ENCODE data around the gene MPPED1. TPM values are rescaled to one million over a fixed set of nuclear protein-coding genes. Genes with fewer than 3 reads are reported as not detected.

MPPED1 gene
- polyA plus RNA-seq, 1 of the 3 experiments (the other 2 are of a cell fraction): 0.03 TPM

DNA sequence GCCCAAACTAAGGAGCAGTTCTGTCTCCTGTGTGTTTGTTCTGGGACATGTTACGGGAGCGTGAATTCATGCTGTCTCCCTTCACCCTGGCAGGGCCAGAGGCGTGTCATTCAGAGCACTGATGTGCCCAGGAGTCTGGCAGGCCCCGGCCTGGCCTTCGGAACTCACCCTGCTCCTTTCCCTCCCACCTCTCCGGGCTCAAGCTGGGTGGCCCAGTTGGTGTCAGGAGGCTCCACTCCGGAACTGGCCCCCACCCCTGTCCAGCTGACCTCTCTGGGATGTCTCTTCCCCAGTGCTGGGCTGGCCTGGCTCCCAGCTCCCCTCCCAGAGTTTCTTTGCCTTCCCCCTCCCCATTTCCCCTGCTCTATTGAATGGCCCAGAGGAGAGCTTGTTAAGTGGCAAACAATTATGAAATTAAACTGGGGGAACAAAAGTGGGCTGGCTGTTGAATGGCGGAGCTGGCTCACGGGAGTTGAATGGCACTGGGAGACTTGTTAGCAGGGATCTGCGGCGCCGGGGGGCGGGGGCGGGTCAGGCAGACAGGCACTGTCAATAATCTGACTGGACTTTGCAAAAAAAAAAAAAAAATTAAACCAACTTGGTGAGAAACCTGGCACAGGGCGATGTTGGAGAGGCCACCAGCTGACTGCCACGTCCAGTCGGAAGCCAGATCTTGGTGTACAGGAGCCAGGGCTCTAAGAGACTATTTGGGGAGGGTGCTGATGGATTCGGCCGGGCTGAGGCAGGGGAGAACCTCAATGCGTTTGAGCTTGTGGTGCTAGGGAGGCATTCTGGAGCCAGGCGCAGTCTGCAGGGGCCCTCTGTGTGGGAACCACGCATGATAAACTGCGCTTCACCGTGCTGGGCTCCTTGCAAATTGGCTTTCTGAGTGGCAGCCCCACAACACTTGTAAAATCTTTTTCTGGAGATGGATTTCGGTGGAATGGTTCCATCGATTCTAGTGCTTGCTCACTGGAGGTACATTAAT is 1.3 kb downstream of the MPPED1 start:
- no peaks in the 10 kb centered on the region for H3K36me3 ChIP-seq (replicated peaks in 1 of 2; ENCODE audit: control insufficient read depth in 1 of 2, insufficient read depth in 2 of 2, low read length in 1 of 2)
- no peak overlapping the region for H3K4me3 ChIP-seq (ENCODE audit: low read depth in 2 of 2, low read length in 1 of 2)
- no peaks in the 10 kb centered on the region; a peak in 1 of 4 replicates for H3K4me1 ChIP-seq (ENCODE audit: control insufficient read depth in 1 of 2, insufficient read depth in 2 of 2, low read depth in 1 of 2, low read length in 1 of 2)
- H2AFZ ChIP-seq (ENCODE audit: low read depth): no peak overlapping the region
- no peak overlapping the region for H3K27ac ChIP-seq (ENCODE audit: low read depth in 2 of 2, low read length in 1 of 2)
- H3K4me2 ChIP-seq: no peak overlapping the region
- CTCF ChIA-PET: interaction anchor here (1.1 kb wide), 1 partner anchor 27 kb away, joined by 3 read pairs; no protein-coding TSS in a partner anchor
- H3K9me3 ChIP-seq: no peaks in the 10 kb centered on the region
- H4K20me1 ChIP-seq (ENCODE audit: insufficient read depth): no peaks in the 10 kb centered on the region
- no peaks in the 10 kb centered on the region for H3K9me2 ChIP-seq
- POLR2A ChIA-PET: no interaction called here
- H3K9ac ChIP-seq: no peak overlapping the region
- TF ChIP-seq POLR2AphosphoS5 (IDR thresholded peaks at IDR 0.05; ENCODE audit: low read depth, low read length) (no peak), MXI1 (IDR thresholded peaks at IDR 0.05; ENCODE audit: low read depth, low read length) (no peak), SIN3A (IDR thresholded peaks at IDR 0.05; ENCODE audit: borderline replicate concordance, low read depth, low read length) (no peak)
- TF ChIP-seq, protein P1, sequence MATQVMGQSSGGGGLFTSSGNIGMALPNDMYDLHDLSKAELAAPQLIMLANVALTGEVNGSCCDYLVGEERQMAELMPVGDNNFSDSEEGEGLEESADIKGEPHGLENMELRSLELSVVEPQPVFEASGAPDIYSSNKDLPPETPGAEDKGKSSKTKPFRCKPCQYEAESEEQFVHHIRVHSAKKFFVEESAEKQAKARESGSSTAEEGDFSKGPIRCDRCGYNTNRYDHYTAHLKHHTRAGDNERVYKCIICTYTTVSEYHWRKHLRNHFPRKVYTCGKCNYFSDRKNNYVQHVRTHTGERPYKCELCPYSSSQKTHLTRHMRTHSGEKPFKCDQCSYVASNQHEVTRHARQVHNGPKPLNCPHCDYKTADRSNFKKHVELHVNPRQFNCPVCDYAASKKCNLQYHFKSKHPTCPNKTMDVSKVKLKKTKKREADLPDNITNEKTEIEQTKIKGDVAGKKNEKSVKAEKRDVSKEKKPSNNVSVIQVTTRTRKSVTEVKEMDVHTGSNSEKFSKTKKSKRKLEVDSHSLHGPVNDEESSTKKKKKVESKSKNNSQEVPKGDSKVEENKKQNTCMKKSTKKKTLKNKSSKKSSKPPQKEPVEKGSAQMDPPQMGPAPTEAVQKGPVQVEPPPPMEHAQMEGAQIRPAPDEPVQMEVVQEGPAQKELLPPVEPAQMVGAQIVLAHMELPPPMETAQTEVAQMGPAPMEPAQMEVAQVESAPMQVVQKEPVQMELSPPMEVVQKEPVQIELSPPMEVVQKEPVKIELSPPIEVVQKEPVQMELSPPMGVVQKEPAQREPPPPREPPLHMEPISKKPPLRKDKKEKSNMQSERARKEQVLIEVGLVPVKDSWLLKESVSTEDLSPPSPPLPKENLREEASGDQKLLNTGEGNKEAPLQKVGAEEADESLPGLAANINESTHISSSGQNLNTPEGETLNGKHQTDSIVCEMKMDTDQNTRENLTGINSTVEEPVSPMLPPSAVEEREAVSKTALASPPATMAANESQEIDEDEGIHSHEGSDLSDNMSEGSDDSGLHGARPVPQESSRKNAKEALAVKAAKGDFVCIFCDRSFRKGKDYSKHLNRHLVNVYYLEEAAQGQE (IDR thresholded peaks at IDR 0.05; ENCODE audit: low read depth, low read length): no peak
- TF ChIP-seq, protein P2, sequence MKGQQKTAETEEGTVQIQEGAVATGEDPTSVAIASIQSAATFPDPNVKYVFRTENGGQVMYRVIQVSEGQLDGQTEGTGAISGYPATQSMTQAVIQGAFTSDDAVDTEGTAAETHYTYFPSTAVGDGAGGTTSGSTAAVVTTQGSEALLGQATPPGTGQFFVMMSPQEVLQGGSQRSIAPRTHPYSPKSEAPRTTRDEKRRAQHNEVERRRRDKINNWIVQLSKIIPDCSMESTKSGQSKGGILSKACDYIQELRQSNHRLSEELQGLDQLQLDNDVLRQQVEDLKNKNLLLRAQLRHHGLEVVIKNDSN (IDR thresholded peaks at IDR 0.05; ENCODE audit: borderline replicate concordance, low read depth): no peak
- no peak for DNase-seq
- H3K27me3 ChIP-seq (ENCODE audit: insufficient read depth): no peaks in the 10 kb centered on the region
- WGBS (ENCODE audit: low lambda C conversion rate): 67% methylated on average over 8 of the region's 26 CpGs
- no peaks in the 10 kb centered on the region for H3K79me2 ChIP-seq (ENCODE audit: insufficient read depth)
- H3F3A ChIP-seq (replicated peaks; ENCODE audit: insufficient read depth): no peaks in the 10 kb centered on the region

DNA sequence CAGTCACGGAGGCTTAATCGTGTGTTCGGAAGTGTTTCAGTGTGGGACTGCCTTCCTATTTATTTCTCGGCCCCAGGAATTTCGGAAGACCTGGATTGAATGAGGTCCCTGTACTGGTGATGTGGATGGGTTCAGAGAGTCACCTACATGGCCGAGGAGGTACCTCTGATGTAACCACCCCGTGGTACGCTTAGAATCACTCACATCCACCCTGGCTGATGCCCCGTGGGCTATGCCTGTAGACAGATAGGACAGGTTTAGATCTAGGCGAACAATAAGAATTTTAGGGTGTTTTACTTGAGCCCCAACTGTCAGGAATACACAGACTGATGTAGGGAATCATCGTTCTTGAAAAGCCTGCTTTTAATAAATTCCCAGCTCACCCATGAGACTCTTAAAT is 2.0 kb downstream of the MPPED1 start:
- Histone ChIP-seq H3K27ac (ENCODE audit: low read depth in 2 of 2, low read length in 1 of 2) (no peak overlapping the region), H2AFZ (ENCODE audit: low read depth) (no peak overlapping the region), H3K4me2 (no peak overlapping the region), H3K9ac (no peak overlapping the region), H3K9me2 (no peaks in the 10 kb centered on the region), H3K27me3 (ENCODE audit: insufficient read depth) (no peaks in the 10 kb centered on the region), H3K4me1 (ENCODE audit: control insufficient read depth in 1 of 2, insufficient read depth in 2 of 2, low read depth in 1 of 2, low read length in 1 of 2) (no peaks in the 10 kb centered on the region; a peak in 1 of 4 replicates), H3K36me3 (replicated peaks in 1 of 2; ENCODE audit: control insufficient read depth in 1 of 2, insufficient read depth in 2 of 2, low read length in 1 of 2) (no peaks in the 10 kb centered on the region), H4K20me1 (ENCODE audit: insufficient read depth) (no peaks in the 10 kb centered on the region), H3K4me3 (ENCODE audit: low read depth in 2 of 2, low read length in 1 of 2) (no peak overlapping the region), H3K9me3 (no peaks in the 10 kb centered on the region), H3F3A (replicated peaks; ENCODE audit: insufficient read depth) (no peaks in the 10 kb centered on the region), H3K79me2 (ENCODE audit: insufficient read depth) (no peaks in the 10 kb centered on the region)
- 70% methylated on average over 7 of the region's 11 CpGs for WGBS (ENCODE audit: low lambda C conversion rate)
- no peak for DNase-seq
- ChIA-PET CTCF (interaction anchor here (1.1 kb wide), 1 partner anchor 27 kb away, joined by 3 read pairs; no protein-coding TSS in a partner anchor), POLR2A (no interaction called here)
- TF ChIP-seq EZH2phosphoT487 (IDR thresholded peaks at IDR 0.05; ENCODE audit: borderline replicate concordance, low read depth): no peak
- TF ChIP-seq GATA2 (CRISPR knock-in tag; IDR thresholded peaks at IDR 0.05): no peak
- TF ChIP-seq CHD2 (IDR thresholded peaks at IDR 0.05; ENCODE audit: low read length, partially characterized antibody): no peak
- TF ChIP-seq TCF12 (IDR thresholded peaks at IDR 0.05): no peak
- TF ChIP-seq, protein P3, sequence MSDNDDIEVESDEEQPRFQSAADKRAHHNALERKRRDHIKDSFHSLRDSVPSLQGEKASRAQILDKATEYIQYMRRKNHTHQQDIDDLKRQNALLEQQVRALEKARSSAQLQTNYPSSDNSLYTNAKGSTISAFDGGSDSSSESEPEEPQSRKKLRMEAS (IDR thresholded peaks at IDR 0.05; ENCODE audit: low read depth): no peak
- TF ChIP-seq, protein P4, sequence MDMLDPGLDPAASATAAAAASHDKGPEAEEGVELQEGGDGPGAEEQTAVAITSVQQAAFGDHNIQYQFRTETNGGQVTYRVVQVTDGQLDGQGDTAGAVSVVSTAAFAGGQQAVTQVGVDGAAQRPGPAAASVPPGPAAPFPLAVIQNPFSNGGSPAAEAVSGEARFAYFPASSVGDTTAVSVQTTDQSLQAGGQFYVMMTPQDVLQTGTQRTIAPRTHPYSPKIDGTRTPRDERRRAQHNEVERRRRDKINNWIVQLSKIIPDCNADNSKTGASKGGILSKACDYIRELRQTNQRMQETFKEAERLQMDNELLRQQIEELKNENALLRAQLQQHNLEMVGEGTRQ (IDR thresholded peaks at IDR 0.05; ENCODE audit: borderline replicate concordance, low read depth, low read length): no peak
- TF ChIP-seq JUND (IDR thresholded peaks at IDR 0.05): no peak
- TF ChIP-seq FOXJ3 (CRISPR knock-in tag; IDR thresholded peaks at IDR 0.05): no peak
- TF ChIP-seq, protein P5, sequence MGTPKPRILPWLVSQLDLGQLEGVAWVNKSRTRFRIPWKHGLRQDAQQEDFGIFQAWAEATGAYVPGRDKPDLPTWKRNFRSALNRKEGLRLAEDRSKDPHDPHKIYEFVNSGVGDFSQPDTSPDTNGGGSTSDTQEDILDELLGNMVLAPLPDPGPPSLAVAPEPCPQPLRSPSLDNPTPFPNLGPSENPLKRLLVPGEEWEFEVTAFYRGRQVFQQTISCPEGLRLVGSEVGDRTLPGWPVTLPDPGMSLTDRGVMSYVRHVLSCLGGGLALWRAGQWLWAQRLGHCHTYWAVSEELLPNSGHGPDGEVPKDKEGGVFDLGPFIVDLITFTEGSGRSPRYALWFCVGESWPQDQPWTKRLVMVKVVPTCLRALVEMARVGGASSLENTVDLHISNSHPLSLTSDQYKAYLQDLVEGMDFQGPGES (IDR thresholded peaks at IDR 0.05; ENCODE audit: low read depth, low read length): no peak
- no peak for TF ChIP-seq TAF1 (IDR thresholded peaks at IDR 0.05; ENCODE audit: borderline replicate concordance, low read depth, low read length)
- TF ChIP-seq EP300 (IDR thresholded peaks at IDR 0.05; ENCODE audit: borderline replicate concordance in 1 of 2, low read depth in 1 of 2, low read length in 1 of 2): no peak
- TF ChIP-seq, protein P2 (IDR thresholded peaks at IDR 0.05; ENCODE audit: borderline replicate concordance, low read depth): no peak
